GM19438 (cell line): ENCODE data around the gene FAM234B.
"Not testable (repeated sequence)": the region's sequence is repeated elsewhere in the genome, so short reads cannot be mapped to it uniquely, and the experiment has no call there.

Source experiments
- ATAC-seq: cut with Tn5 transposase; IDR thresholded peaks from one replicate; pipeline ENCODE4 v1.9.1; 2021; ENCODE audit warnings: low read depth; ENCODE audit not compliant: unreplicated experiment

The FAM234B gene

DNA sequence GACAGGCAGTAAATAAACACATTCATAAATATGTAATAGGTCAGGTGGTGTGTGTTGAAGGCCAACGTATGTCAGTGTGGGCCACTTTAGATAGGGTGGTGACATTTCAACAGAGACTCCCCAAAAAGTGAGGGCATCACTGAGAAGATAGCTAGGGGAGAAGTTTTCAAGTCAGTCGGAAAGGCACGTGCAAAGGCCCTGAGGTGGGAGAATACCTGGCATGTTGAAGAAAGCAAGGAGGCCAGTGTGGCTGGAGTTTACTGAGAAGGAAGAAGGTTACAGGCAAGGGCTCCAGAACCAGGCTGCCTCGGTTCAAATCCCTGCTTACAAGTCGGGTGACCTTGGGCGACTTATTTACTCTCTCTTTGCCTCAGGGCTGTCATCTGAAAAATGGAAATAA lies 33.1 kb upstream of the FAM234B start:
- ATAC-seq, result no peak

DNA sequence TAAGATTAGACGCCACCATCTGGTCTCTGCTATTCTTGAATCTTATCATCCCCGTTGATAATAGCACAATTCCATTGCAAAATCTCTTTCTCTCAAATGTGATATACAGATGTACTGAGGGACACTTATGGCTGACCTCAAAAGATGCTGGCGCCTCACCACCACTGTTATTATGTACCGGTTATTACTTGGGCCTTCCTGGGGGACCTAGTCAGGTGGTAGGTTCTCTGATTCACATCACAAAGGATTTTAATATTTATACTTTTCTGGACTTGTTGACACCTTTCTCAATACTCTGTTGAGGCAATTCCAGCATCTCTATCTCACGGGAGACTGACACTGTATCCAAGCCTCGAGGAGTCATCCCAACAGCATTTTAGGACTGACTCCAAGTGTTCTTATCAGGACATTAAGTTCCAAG lies 21.3 kb upstream of the FAM234B start:
- no peak for ATAC-seq

- no peak for ATAC-seq
Measured at GRCh38 chr12:13023811-13024530, 20.2 kb upstream of the FAM234B start.

GRCh38 chr12:13024531-13024916 lies 19.7 kb upstream of the FAM234B start:
- no peak for ATAC-seq

DNA sequence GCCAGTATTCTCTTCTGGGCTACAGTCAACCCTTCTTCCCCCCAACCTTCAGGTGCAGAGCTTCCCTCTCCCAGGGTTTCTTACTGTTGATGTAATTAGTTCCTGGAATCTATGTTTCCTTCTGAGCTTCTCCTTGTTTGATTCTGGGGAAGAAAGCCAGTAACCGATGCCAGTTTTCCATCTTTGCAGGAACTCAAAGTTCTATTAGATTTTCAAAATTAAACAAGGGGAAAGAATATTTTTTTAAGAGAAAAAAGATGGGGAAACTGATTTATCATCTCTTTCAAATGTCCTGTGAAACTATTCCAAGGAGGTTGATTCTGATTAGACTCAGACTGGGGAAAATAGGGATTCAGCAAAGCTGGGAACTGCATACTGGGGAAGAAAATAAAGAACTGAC lies 17.9 kb upstream of the FAM234B start:
- no peak for ATAC-seq

DNA sequence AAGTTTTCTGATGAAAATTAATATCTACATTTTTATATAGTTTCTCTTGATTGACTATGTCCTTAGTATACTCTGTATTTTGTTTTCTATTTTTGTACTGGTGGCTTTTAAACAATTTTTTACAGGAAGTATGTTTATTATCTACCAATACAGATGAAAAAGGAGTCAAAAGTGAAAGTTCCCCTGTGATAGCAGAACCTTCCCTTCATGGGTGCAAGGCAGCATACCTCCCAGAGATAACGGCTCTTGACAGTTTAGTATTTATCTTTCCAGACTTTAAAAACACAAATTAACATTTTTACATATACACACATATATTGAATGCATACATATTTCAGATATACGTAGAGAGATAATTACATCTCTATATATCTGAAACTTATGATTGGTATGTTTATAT lies 17.1 kb upstream of the FAM234B start:
- no peak for ATAC-seq

- ATAC-seq, result no peak
Measured at GRCh38 chr12:13027508-13027907, 16.7 kb upstream of the FAM234B start.

DNA sequence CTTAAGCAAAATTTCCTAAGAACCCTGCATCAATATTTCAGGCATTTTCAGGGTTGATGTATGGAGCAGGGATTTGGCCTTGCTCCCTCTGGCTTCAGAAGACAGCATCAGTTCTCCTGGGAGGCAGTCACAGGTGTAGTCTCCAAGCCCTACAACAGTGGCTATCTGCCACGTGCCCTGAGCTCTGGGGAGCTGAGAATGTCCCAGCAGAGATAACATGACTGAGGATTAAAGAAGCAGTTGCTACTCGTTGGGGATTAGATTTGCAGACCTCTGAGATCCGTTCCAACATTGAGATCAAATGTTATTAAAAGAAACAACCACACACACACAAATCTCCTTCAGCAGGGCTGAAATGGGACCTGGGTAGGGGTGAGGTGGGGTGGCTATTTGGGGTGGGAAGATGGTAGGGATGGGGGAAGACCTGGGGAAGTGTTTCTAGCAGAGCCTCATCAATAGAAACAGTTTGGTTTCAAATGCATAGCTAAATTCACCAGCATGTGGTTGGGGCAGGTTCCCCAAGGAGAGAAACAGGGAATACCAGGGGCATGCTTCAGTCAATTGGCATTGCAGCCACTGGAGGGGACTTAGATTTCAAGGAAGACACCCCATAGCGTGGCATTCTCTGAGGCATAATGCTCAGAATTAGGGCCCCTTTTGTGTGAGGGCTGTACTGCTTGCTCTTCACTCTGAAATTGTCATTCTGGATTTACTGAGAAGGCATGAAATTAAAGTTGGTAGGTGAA lies 15.2 kb upstream of the FAM234B start:
- no peak for ATAC-seq

GRCh38 chr12:13030541-13031291 lies 13.5 kb upstream of the FAM234B start:
- no peak for ATAC-seq

DNA sequence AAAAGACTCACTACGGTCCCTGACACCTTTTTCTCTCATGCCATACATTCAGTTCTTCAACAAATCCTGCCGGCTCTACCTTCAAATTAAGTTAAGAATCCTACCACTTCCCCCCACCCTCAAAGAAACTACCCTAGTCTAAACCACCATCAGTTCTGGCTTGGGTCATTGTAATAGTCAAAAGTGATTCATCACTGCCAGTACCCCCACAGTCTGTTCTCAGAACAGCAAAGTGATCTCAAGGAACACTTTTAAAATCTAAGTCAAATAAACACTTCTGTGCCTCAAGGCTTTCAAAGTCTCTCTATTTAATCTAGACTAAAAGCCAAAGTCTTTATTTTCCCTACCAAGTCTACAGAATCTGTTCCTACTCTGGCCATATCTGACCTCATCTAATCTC lies 12.0 kb upstream of the FAM234B start:
- no peak for ATAC-seq

DNA sequence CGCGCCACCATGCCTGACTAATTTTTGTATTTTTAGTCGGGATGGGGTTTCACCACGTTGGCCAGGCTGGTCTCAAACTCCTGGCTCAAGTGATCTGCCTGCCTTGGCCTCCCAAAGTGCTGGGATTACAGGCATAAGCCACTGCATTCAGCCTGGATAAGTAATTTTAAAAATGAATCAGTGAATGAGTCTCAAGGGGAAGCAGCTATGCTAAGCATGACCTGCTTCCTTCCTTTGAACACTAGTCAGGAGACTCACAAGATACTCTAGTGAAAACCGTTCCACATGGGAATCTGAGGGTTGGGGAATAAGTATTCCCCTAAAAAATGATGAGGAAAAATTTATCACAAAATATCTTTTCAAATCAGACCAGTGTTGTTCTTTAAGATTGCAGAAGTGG lies 10.7 kb upstream of the FAM234B start:
- no peak for ATAC-seq

GRCh38 chr12:13035335-13035734 lies 8.8 kb upstream of the FAM234B start:
- ATAC-seq, result not testable (repeated sequence)

DNA sequence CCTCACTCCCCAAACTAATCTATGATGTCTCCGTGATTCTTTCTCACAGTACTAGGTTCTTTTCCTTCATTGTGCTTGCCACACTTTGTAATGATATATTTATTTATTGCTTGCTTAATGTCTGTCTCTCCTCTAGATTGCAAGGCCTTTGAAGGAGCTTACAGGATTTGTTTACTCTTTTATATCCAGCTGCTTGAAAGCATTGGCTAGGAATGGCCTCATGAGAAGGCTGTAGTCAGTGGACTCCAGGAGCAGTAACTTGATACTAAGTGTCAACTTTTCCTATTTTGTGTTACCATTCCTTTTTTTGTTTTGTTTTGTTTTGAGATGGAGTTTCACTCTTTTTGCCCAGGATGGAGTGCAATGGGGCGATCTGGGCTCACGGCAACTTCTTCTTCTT lies 7.3 kb upstream of the FAM234B start:
- ATAC-seq, result no peak

DNA sequence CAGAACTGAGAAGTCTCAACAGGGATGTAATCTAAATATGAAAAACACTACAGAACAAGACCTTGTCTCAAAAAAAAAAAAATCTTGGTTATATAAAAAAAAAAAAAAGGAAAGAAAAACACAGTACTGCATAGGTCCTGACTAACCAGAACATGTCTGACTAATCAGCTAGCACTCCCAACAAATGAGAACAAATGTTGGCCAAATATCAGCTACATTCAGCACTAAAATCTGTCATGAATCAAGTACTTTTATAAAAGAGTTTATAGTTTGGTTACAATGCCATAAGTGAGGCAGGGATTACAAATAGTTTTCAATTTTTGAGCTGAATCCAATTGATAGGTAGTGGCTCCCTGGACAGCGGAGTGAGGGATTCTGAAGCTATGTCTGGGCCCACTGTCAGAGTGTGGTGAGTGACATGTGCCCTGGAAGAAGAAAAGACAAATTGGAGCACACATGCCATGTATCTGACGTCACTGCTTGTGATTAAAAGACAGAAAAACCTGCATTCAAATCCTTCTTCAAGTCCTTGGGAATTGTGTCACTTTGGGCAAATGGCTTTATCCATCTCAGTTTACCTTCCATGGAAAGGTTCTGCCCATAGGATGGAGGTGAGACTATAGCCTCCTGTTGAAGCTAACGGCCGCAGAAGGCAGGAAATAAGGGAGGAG lies 5.6 kb upstream of the FAM234B start:
- ATAC-seq, result no peak

- no peak for ATAC-seq
Measured at GRCh38 chr12:13039328-13039956, 4.7 kb upstream of the FAM234B start.

GRCh38 chr12:13041224-13041623 lies 3.0 kb upstream of the FAM234B start:
- no peak for ATAC-seq

GRCh38 chr12:13042666-13043230 lies 1.4 kb upstream of the FAM234B start:
- no peak for ATAC-seq

GRCh38 chr12:13044906-13045299 lies 722 bp downstream of the FAM234B start:
- ATAC-seq, result no peak

DNA sequence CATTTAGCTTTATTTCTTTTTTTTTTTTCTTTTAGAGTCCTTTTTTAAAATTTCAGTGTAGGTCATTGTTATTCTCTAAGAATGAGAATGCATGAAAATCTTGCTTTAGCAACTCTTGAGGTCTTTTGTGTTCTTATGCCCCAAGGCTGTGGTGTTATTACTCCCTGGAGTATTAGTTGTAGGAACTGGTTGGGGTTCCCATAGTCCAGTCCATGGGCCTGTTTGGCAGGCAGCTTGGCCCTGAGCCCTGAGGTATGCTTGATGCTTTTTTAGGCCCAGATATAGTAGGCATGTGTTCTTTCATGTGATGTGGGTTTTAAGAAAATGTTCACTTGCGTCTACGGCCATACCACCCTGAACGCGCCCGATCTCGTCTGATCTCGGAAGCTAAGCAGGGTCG lies 1.6 kb downstream of the FAM234B start:
- ATAC-seq, result no peak

DNA sequence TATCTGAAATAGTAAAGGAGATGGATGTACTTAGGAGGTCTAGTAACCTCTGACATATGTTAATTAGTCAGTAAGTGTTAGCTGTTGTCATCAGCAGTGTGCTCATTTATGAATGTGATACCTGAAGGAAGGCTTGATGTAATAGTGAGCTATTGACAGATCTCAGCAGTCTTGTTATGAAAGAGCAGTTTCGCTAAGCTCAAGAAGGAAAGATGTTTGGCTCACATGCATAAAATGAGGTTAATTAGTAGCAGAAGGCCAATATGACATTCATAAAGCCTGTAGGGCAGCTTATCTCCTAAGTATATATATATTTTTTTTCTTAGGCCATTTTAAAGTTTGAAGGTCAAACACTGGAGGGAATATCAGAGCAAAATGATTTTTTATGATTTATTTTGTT lies 2.8 kb downstream of the FAM234B start:
- no peak for ATAC-seq
